Kidney (tissue), 14 donors: ENCODE data around the gene FDX1. TPM values are rescaled to one million over a fixed set of nuclear protein-coding genes. Genes with fewer than 3 reads are reported as not detected.

Experiments
- DNase-seq, 5 donors: peaks; one replicate each; pipeline ENCODE4 v3.0.0-alpha.2; 2013 to 2020
- FAIRE-seq: peaks from 2 replicates; lab custom pipeline; 2012; peaks lifted over from hg19 to GRCh38; lab: Jason Lieb, UNC
- H3K27ac ChIP-seq, 2 donors: one replicate each; pipeline ENCODE4 v1.7.0; 2013; ENCODE audit warnings: low read depth in 2 of 2, low read length in 2 of 2, inconsistent platforms in 1 of 2
- H3K27me3 ChIP-seq: one replicate; pipeline ENCODE4 v1.7.1; 2013; ENCODE audit warnings: low read length, inconsistent platforms; ENCODE audit not compliant: control insufficient read depth, insufficient read depth
- H3K36me3 ChIP-seq, 3 donors: one replicate each; pipeline versions ENCODE4 v1.7.0 to v1.7.1; 2013; ENCODE audit warnings: low read length in 3 of 3, control low read depth in 1 of 3, inconsistent platforms in 1 of 3; ENCODE audit not compliant: insufficient read depth in 3 of 3, control insufficient read depth in 2 of 3
- H3K4me1 ChIP-seq, 3 donors: one replicate each; pipeline versions ENCODE4 v1.7.0 to v1.7.1; 2013; ENCODE audit warnings: low read length in 3 of 3, inconsistent platforms in 1 of 3, low read depth in 1 of 3; ENCODE audit not compliant: control insufficient read depth in 2 of 3, insufficient read depth in 2 of 3
- H3K4me3 ChIP-seq, 3 donors: one replicate each; pipeline versions ENCODE4 v1.7.0 to v1.8.1; 2013; ENCODE audit warnings: low read length in 3 of 3, control low read depth in 1 of 3, inconsistent platforms in 1 of 3
- H3K9ac ChIP-seq, 3 donors: one replicate each; pipeline versions ENCODE4 v1.7.0 to v1.7.1; 2013; ENCODE audit warnings: low read length in 3 of 3, control low read depth in 1 of 3, inconsistent platforms in 1 of 3
- H3K9me3 ChIP-seq, 3 donors: one replicate each; pipeline versions ENCODE4 v1.7.0 to v1.7.1; 2013; ENCODE audit warnings: low read length in 3 of 3, control low read depth in 1 of 3, inconsistent platforms in 1 of 3; ENCODE audit not compliant: control insufficient read depth in 2 of 3, insufficient read depth in 1 of 3
- intact Hi-C: fragments of 100-400 bp; cut with DNase I; formaldehyde crosslinking; loops from one replicate; pipeline ENCODE4 v1.11.1; 2022
- polyA plus RNA-seq: library from polyadenylated mRNA; stranded (reverse); fragments of 350-450 nt; fragmentation: Illumina TruSeq; extraction: RNeasy Lipid Tissue Mini Kit (QIAGEN cat#74804); gene quantifications from one replicate; pipeline ENCODE4 v1.2.3, GENCODE V29; 2014; ENCODE audit warnings: low read depth, low replicate concordance; ENCODE audit not compliant: insufficient read depth
- total RNA-seq: library from RNA; stranded (reverse); fragmentation: NEBNext Ultra II Directional; extraction: Animal tissue kit (Norgen Biotek cat#: 25700); gene quantifications from one replicate; pipeline ENCODE4 v1.2.1, GENCODE V29; 2021
- TF ChIP-seq, protein P1 (sequence below): IDR thresholded peaks from 3 replicates; pipeline ENCODE4 v1.5.1; 2012; ENCODE audit warnings: mild to moderate bottlenecking, moderate library complexity, borderline replicate concordance; ENCODE audit not compliant: insufficient read depth; ENCODE audit errors: extremely low read depth
- donor health status: control.
- donor health status: control.
- donor health status: control.
- donor health status: control.
- donor health status: control.
- donor health status: DM: yes; HTN: yes; CAD: no.
- donor health status: Normal renal cell carcinoma (clear cell type).

FDX1 gene
- total and polyA plus RNA-seq, 2 donors from 2014 or later = 13.1 to 34.4 TPM

DNA sequence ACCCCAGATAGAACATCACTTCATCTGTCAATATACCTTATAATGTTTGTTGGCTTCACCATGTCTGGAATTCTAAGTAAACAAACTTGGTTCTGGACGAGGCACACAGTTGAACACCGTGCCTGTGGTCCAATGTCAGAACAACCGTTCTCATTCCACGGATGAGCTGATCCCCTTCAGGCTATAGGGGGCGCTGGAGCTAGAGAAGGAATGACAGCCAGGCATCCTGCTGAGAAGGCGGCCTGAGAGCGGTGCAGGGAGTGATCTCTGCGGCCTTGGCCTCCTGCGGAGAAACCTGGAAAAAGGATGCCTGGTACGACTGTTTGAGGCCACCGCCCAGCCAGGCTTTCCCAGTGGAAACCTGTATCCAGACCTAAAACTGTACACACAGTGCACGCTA, 48.7 kb downstream of the FDX1 start:
- H3K27me3 ChIP-seq = no peaks in the 10 kb centered on the region
- intact Hi-C loops = no loop called here
- no peak overlapping the region for H3K27ac ChIP-seq
- H3K9ac ChIP-seq = no peak overlapping the region
- H3K4me1 ChIP-seq = peaks cover 0 to 2% (median 0%) of the 10 kb centered on the region in 3 donors
- no peak for FAIRE-seq
- TF ChIP-seq, protein P1, sequence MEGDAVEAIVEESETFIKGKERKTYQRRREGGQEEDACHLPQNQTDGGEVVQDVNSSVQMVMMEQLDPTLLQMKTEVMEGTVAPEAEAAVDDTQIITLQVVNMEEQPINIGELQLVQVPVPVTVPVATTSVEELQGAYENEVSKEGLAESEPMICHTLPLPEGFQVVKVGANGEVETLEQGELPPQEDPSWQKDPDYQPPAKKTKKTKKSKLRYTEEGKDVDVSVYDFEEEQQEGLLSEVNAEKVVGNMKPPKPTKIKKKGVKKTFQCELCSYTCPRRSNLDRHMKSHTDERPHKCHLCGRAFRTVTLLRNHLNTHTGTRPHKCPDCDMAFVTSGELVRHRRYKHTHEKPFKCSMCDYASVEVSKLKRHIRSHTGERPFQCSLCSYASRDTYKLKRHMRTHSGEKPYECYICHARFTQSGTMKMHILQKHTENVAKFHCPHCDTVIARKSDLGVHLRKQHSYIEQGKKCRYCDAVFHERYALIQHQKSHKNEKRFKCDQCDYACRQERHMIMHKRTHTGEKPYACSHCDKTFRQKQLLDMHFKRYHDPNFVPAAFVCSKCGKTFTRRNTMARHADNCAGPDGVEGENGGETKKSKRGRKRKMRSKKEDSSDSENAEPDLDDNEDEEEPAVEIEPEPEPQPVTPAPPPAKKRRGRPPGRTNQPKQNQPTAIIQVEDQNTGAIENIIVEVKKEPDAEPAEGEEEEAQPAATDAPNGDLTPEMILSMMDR = no peak
- no peaks in the 10 kb centered on the region for H3K36me3 ChIP-seq
- DNase-seq = peak in 1 of 5 donors; percentile 12
- H3K9me3 ChIP-seq = no peaks in the 10 kb centered on the region
- no peak overlapping the region for H3K4me3 ChIP-seq

- Histone ChIP-seq H3K27me3 (no peaks in the 10 kb centered on the region), H3K9ac (no peak overlapping the region), H3K4me3 (no peak overlapping the region), H3K36me3 (no peaks in the 10 kb centered on the region), H3K9me3 (no peaks in the 10 kb centered on the region), H3K4me1 (peaks cover 0 to 2% (median 0%) of the 10 kb centered on the region in 3 donors), H3K27ac (no peak overlapping the region)
- TF ChIP-seq, protein P1 = no peak
- FAIRE-seq = no peak
- peak in 1 of 5 donors; percentile 13 for DNase-seq
- intact Hi-C loops = no loop called here
Measured at GRCh38 chr11:110479108-110480101, 49.7 kb downstream of the FDX1 start.

- Histone ChIP-seq H3K4me1 (peaks cover 0 to 2% (median 0%) of the 10 kb centered on the region in 3 donors), H3K27ac (no peak overlapping the region), H3K9ac (no peak overlapping the region), H3K36me3 (no peaks in the 10 kb centered on the region), H3K9me3 (no peaks in the 10 kb centered on the region), H3K4me3 (no peak overlapping the region), H3K27me3 (no peaks in the 10 kb centered on the region)
- intact Hi-C loops = no loop called here
- DNase-seq (no peak), FAIRE-seq (no peak)
- TF ChIP-seq, protein P1 = no peak
Measured at GRCh38 chr11:110481523-110481922, 51.8 kb downstream of the FDX1 start.
